ENCODE data around the gene MAN1B1. TPM values are rescaled to one million over a fixed set of nuclear protein-coding genes. Genes with fewer than 3 reads are reported as not detected.

The MAN1B1 gene
- total RNA-seq, 1 experiment from 2014 or later, result 50.9 TPM

- Histone ChIP-seq H3K27ac (ENCODE audit: low read depth, low read length) (peak within 1 kb of the TSS; percentile 64), H3K4me3 (replicated peaks in 1 of 2; ENCODE audit: low read depth in 1 of 2, low read length in 2 of 2) (peak within 1 kb of the TSS; percentile 80 to 82), H3K9ac (ENCODE audit: low read length) (peak within 1 kb of the TSS; percentile 89), H2AFZ (ENCODE audit: low read depth, low read length, poor library complexity, severe bottlenecking) (no peak within 1 kb of the TSS), H3K36me3 (ENCODE audit: control insufficient read depth in 1 of 2, insufficient read depth in 2 of 2, low read length in 2 of 2) (peaks cover 0 to 4% of the 10 kb centered on the region in 2 experiments; a peak in 1 of 4 replicates), H3K27me3 (ENCODE audit: insufficient read depth, low read length) (no peaks in the 10 kb centered on the region), H3K4me2 (ENCODE audit: low read length) (peak within 1 kb of the TSS; percentile 93), H3K79me2 (ENCODE audit: insufficient read depth, low read length) (peaks cover 47% of the 10 kb centered on the region), H3K9me3 (ENCODE audit: control insufficient read depth in 1 of 2, insufficient read depth in 1 of 2, low read depth in 1 of 2, low read length in 2 of 2) (no peaks in the 10 kb centered on the region), H3K9me2 (ENCODE audit: insufficient read depth) (no peaks in the 10 kb centered on the region), H3K4me1 (ENCODE audit: control insufficient read depth in 1 of 2, insufficient read depth in 2 of 2, low read length in 2 of 2) (peaks cover 24 to 42% of the 10 kb centered on the region in 2 experiments), H4K20me1 (ENCODE audit: insufficient read depth) (no peaks in the 10 kb centered on the region; the same call in 1 of the 2 replicates)
- peak; percentile 73 for ATAC-seq
- no TSS peak for BruUV-seq (replicated peaks)
- DNase-seq (ENCODE audit: low read depth, low spot score), result peak; percentile 83
- CTCF ChIA-PET, result interaction anchor here (0.6 to 4.7 kb wide), 10 partner anchors 12 to 166 kb away, joined by 3 to 49 read pairs (median 6); partner anchors contain the start of genes MAN1B1, NPDC1 and RNF224
- POLR2A ChIA-PET, result interaction anchor here (0.9 to 5.1 kb wide), 5 partner anchors 12 to 170 kb away, joined by 3 to 43 read pairs (median 4); partner anchors contain the start of genes MAN1B1 and TUBB4B
- intact Hi-C loops (cut with micrococcal nuclease), result no loop called here
- RAD21 ChIA-PET (ENCODE audit: low non-redundant PET in 1 of 2, low total read pairs in 2 of 2, uncharacterized antibody in 2 of 2, unreplicated experiment in 2 of 2), result interaction anchor here in 1 of 2 experiments (0.7 to 1.2 kb wide), 3 partner anchors 24 to 685 kb away, joined by 3 to 4 read pairs (median 3); no protein-coding TSS in a partner anchor
- TF ChIP-seq YY1 (IDR thresholded peaks at IDR 0.05; ENCODE audit: extremely low read depth, insufficient replicate concordance, low read depth, low read length) (no peak), TCF7L2 (IDR thresholded peaks at IDR 0.05; ENCODE audit: borderline replicate concordance, extremely low read depth, insufficient read depth, insufficient read length) (peak; percentile 44), CBX3 (IDR thresholded peaks at IDR 0.05; ENCODE audit: low read depth) (no peak), FOSL1 (IDR thresholded peaks at IDR 0.05; ENCODE audit: low read depth) (no peak), ATF3 (IDR thresholded peaks at IDR 0.05) (no peak), EZH2 (IDR thresholded peaks at IDR 0.05) (no peak), ZFX (IDR thresholded peaks at IDR 0.05) (peak; percentile 43; the same call in 1 of the 2 replicates), EZH2phosphoT487 (IDR thresholded peaks at IDR 0.05; ENCODE audit: borderline replicate concordance) (no peak), REST (IDR thresholded peaks at IDR 0.05; ENCODE audit: low read depth) (no peak), SIN3A (IDR thresholded peaks at IDR 0.05; ENCODE audit: low read depth) (no peak), POLR2AphosphoS5 (IDR thresholded peaks at IDR 0.05; ENCODE audit: low read depth, low read length) (peak; percentile 90), JUND (IDR thresholded peaks at IDR 0.05) (no peak), SRF (IDR thresholded peaks at IDR 0.05; ENCODE audit: low read depth) (no peak), CEBPB (IDR thresholded peaks at IDR 0.05; ENCODE audit: low read depth) (no peak), RAD21 (IDR thresholded peaks at IDR 0.05; ENCODE audit: low read depth) (no peak), ZBTB33 (IDR thresholded peaks at IDR 0.05; ENCODE audit: extremely low read depth, insufficient replicate concordance, low read length) (no peak), SP1 (IDR thresholded peaks at IDR 0.05; ENCODE audit: low read depth) (no peak), ZNF274 (IDR thresholded peaks at IDR 0.05; ENCODE audit: low read depth, low read length) (no peak), EGR1 (IDR thresholded peaks at IDR 0.05; ENCODE audit: low read depth) (no peak), MAX (IDR thresholded peaks at IDR 0.05) (no peak), POLR2A (IDR thresholded peaks at IDR 0.05; ENCODE audit: borderline replicate concordance, extremely low read depth, insufficient read depth, insufficient read length) (peak; percentile 64), ELF1 (IDR thresholded peaks at IDR 0.05; ENCODE audit: borderline replicate concordance, low read depth) (no peak)
These were observed 16.4 kb upstream of the MAN1B1 start, which contains the start of gene SAPCD2 for GRCh38 chr9:137070201-137070905. SAPCD2 (minus strand) TSS chr9:137070557; CDS start chr9:137070460, 97 bp downstream.

Data from HCT116 (cell line).